WTC11 (cell line): Measurements from ENCODE around the gene ZDHHC9. TPM values are rescaled to one million over a fixed set of nuclear protein-coding genes. Genes with fewer than 3 reads are reported as not detected.

Source experiments
- ATAC-seq: fragments of 200-7000 bp; cut with Tn5 transposase; 2 replicates; pipeline ENCODE4 v1.10.0; 2021; ENCODE audit warnings: mild to moderate bottlenecking, moderate library complexity
- CTCF ChIA-PET: fragments of 300-600 bp; sonication (Branson Sonifier 250); formaldehyde crosslinking; loops from one replicate; lab custom pipeline; 2021; ENCODE audit warnings: antibody characterized with exemption; lab: Charles Lee
- POLR2A ChIA-PET: fragments of 350-600 bp; sonication (Branson Sonifier 250); formaldehyde crosslinking; loops from one replicate; lab custom pipeline; 2021; ENCODE audit warnings: antibody characterized with exemption; lab: Charles Lee
- DNase-seq: peaks from one replicate; pipeline ENCODE4 v3.0.0; 2021; ENCODE audit warnings: low spot score
- H3K27ac Mint-ChIP-seq: 2 replicates; pipeline ENCODE4 v1.8.0; 2021; ENCODE audit warnings: mixed read lengths
- H3K27me3 Mint-ChIP-seq: 2 replicates; pipeline ENCODE4 v1.8.0; 2021; ENCODE audit warnings: low read depth, mild to moderate bottlenecking, moderate library complexity, mixed read lengths
- H3K36me3 Mint-ChIP-seq: 2 replicates; pipeline ENCODE4 v1.8.0; 2021; ENCODE audit warnings: mixed read lengths
- H3K4me1 Mint-ChIP-seq: 2 replicates; pipeline ENCODE4 v1.8.0; 2022; ENCODE audit warnings: mixed read lengths
- H3K4me3 Mint-ChIP-seq: 2 replicates; pipeline ENCODE4 v1.8.0; 2021; ENCODE audit warnings: mild to moderate bottlenecking, moderate library complexity, mixed read lengths
- H3K9me3 Mint-ChIP-seq: 2 replicates; pipeline ENCODE4 v1.8.0; 2021; ENCODE audit warnings: mixed read lengths
- AR ChIP-seq: fragments of 250-450 bp; sonication (Bioruptor Pico); IDR thresholded peaks from 2 replicates; pipeline ENCODE4 v1.9.0; 2021; ENCODE audit warnings: mild to moderate bottlenecking
- ARID4B ChIP-seq: sonication (generic); formaldehyde crosslinking; IDR thresholded peaks from 2 replicates; pipeline ENCODE4 v1.8.0; 2023; ENCODE audit warnings: missing genetic modification reagents, mild to moderate bottlenecking, borderline replicate concordance
- CBFB ChIP-seq: sonication (generic); formaldehyde crosslinking; IDR thresholded peaks from 2 replicates; pipeline ENCODE4 v1.8.1; 2022; ENCODE audit warnings: mild to moderate bottlenecking, low read depth, missing genetic modification reagents
- CREM ChIP-seq: sonication (generic); formaldehyde crosslinking; IDR thresholded peaks from 2 replicates; pipeline ENCODE4 v1.8.1; 2022; ENCODE audit warnings: mild to moderate bottlenecking, missing genetic modification reagents, moderate library complexity
- CTCF ChIP-seq: fragments of 200-600 bp; IDR thresholded peaks from 2 replicates; pipeline ENCODE4 v1.8.0; 2022; ENCODE audit warnings: antibody characterized with exemption
- E2F1 ChIP-seq: sonication (generic); formaldehyde crosslinking; IDR thresholded peaks from 2 replicates; pipeline ENCODE4 v1.8.0; 2022; ENCODE audit warnings: mild to moderate bottlenecking, missing genetic modification reagents
- E2F5 ChIP-seq: sonication (generic); formaldehyde crosslinking; IDR thresholded peaks from 2 replicates; pipeline ENCODE4 v1.8.1; 2022; ENCODE audit warnings: mild to moderate bottlenecking, moderate library complexity, missing genetic modification reagents
- EMX1 ChIP-seq: fragments of 250-450 bp; sonication (Bioruptor Pico); IDR thresholded peaks from 2 replicates; pipeline ENCODE4 v1.8.0; 2021; ENCODE audit warnings: mild to moderate bottlenecking
- ESRRA ChIP-seq: sonication (generic); formaldehyde crosslinking; IDR thresholded peaks from 2 replicates; pipeline ENCODE4 v1.8.1; 2022; ENCODE audit warnings: mild to moderate bottlenecking, missing genetic modification reagents, borderline replicate concordance
- FOXJ3 ChIP-seq: sonication (generic); formaldehyde crosslinking; IDR thresholded peaks from 2 replicates; pipeline ENCODE4 v1.9.0; 2021; ENCODE audit warnings: missing genetic modification reagents, mild to moderate bottlenecking, borderline replicate concordance
- MAX ChIP-seq: sonication (generic); formaldehyde crosslinking; IDR thresholded peaks from 2 replicates; pipeline ENCODE4 v1.8.0; 2022; ENCODE audit warnings: mild to moderate bottlenecking, missing genetic modification reagents
- NR1H2 ChIP-seq: sonication (generic); formaldehyde crosslinking; IDR thresholded peaks from 2 replicates; pipeline ENCODE4 v1.9.0; 2021; ENCODE audit warnings: mild to moderate bottlenecking, moderate library complexity, missing genetic modification reagents
- USF2 ChIP-seq: sonication (generic); formaldehyde crosslinking; IDR thresholded peaks from 2 replicates; pipeline ENCODE4 v1.8.1; 2023; ENCODE audit warnings: mild to moderate bottlenecking, missing genetic modification reagents, moderate library complexity
- total RNA-seq: library from RNA; stranded (reverse); gene quantifications from 3 replicates; pipeline ENCODE4 v1.2.3, GENCODE V29; 2021
- TF ChIP-seq, protein P1 (sequence below): sonication (generic); formaldehyde crosslinking; IDR thresholded peaks from 2 replicates; pipeline ENCODE4 v1.8.1; 2022; ENCODE audit warnings: low read depth, missing genetic modification reagents, borderline replicate concordance
- TF ChIP-seq, protein P2 (sequence below): fragments of 250-450 bp; sonication (Bioruptor Pico); IDR thresholded peaks from 2 replicates; pipeline ENCODE4 v1.9.0; 2021; ENCODE audit warnings: moderate library complexity, mild to moderate bottlenecking, inconsistent platforms, borderline replicate concordance
- TF ChIP-seq, protein P3 (sequence below): sonication (generic); formaldehyde crosslinking; IDR thresholded peaks from 2 replicates; pipeline ENCODE4 v1.8.1; 2022; ENCODE audit warnings: low read depth, mild to moderate bottlenecking, moderate library complexity, missing genetic modification reagents, borderline replicate concordance

ZDHHC9 gene
- total RNA-seq, 1 experiment from 2014 or later: 25.0 TPM

- no peak overlapping the region for H3K4me3 Mint-ChIP-seq
- no peaks in the 10 kb centered on the region for H3K36me3 Mint-ChIP-seq
- CTCF ChIA-PET: no interaction called here
- TF ChIP-seq, protein P1, sequence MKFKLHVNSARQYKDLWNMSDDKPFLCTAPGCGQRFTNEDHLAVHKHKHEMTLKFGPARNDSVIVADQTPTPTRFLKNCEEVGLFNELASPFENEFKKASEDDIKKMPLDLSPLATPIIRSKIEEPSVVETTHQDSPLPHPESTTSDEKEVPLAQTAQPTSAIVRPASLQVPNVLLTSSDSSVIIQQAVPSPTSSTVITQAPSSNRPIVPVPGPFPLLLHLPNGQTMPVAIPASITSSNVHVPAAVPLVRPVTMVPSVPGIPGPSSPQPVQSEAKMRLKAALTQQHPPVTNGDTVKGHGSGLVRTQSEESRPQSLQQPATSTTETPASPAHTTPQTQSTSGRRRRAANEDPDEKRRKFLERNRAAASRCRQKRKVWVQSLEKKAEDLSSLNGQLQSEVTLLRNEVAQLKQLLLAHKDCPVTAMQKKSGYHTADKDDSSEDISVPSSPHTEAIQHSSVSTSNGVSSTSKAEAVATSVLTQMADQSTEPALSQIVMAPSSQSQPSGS: no peak
- TF ChIP-seq AR (CRISPR knock-in tag): no peak
- no peak for TF ChIP-seq USF2 (CRISPR knock-in tag)
- no peak for TF ChIP-seq FOXJ3
- TF ChIP-seq CREM (CRISPR knock-in tag): no peak
- no peak for TF ChIP-seq E2F1 (CRISPR knock-in tag)
- TF ChIP-seq NR1H2 (CRISPR knock-in tag): no peak
- TF ChIP-seq, protein P2, sequence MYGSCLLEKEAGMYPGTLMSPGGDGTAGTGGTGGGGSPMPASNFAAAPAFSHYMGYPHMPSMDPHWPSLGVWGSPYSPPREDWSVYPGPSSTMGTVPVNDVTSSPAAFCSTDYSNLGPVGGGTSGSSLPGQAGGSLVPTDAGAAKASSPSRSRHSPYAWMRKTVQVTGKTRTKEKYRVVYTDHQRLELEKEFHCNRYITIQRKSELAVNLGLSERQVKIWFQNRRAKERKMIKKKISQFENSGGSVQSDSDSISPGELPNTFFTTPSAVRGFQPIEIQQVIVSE (CRISPR knock-in tag): no peak
- TF ChIP-seq, protein P3, sequence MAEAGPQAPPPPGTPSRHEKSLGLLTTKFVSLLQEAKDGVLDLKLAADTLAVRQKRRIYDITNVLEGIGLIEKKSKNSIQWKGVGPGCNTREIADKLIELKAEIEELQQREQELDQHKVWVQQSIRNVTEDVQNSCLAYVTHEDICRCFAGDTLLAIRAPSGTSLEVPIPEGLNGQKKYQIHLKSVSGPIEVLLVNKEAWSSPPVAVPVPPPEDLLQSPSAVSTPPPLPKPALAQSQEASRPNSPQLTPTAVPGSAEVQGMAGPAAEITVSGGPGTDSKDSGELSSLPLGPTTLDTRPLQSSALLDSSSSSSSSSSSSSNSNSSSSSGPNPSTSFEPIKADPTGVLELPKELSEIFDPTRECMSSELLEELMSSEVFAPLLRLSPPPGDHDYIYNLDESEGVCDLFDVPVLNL (CRISPR knock-in tag): no peak
- no peak for TF ChIP-seq EMX1 (CRISPR knock-in tag)
- no peak for TF ChIP-seq CBFB (CRISPR knock-in tag)
- no peak for TF ChIP-seq MAX (CRISPR knock-in tag)
- POLR2A ChIA-PET: interaction anchor here (0.6 kb wide), 1 partner anchor 22 kb away, joined by 4 read pairs; no protein-coding TSS in a partner anchor
- no peaks in the 10 kb centered on the region for H3K4me1 Mint-ChIP-seq
- H3K27ac Mint-ChIP-seq: no peak overlapping the region
- H3K9me3 Mint-ChIP-seq: no peaks in the 10 kb centered on the region
- no peaks in the 10 kb centered on the region for H3K27me3 Mint-ChIP-seq
- no peak for ATAC-seq
- no peak for DNase-seq
Observed at GRCh38 chrX:129787336-129788055, 56.2 kb downstream of the ZDHHC9 start.

GRCh38 chrX:129786210-129786651, 57.5 kb downstream of the ZDHHC9 start:
- Mint-ChIP-seq H3K27ac (no peak overlapping the region), H3K4me1 (no peaks in the 10 kb centered on the region), H3K36me3 (no peaks in the 10 kb centered on the region), H3K27me3 (no peaks in the 10 kb centered on the region), H3K4me3 (no peak overlapping the region), H3K9me3 (no peaks in the 10 kb centered on the region)
- ChIA-PET CTCF (no interaction called here), POLR2A (no interaction called here)
- ATAC-seq (no peak), DNase-seq (no peak)
- TF ChIP-seq ESRRA (CRISPR knock-in tag) (no peak), CBFB (CRISPR knock-in tag) (no peak), ARID4B (CRISPR knock-in tag) (no peak), E2F5 (no peak), CTCF (no peak)
